Nephron progenitor cell (in vitro differentiated cells): Measurements from ENCODE around the gene FARP1.
A peak's percentile ranks its signal among the peaks of the same experiment; 100 is the strongest.

Source experiments
- DNase-seq: peaks from one replicate; pipeline ENCODE4 v3.0.0; 2021
- H3K27ac Mint-ChIP-seq: 2 replicates; pipeline ENCODE4 v1.8.0; 2021; ENCODE audit warnings: mild to moderate bottlenecking, moderate library complexity, mixed read lengths
- H3K27me3 Mint-ChIP-seq: 2 replicates; pipeline ENCODE4 v1.8.0; 2021; ENCODE audit warnings: mild to moderate bottlenecking, low read depth, mixed read lengths; ENCODE audit not compliant: poor library complexity
- H3K36me3 Mint-ChIP-seq: 2 replicates; pipeline ENCODE4 v1.8.0; 2021; ENCODE audit warnings: low read depth, mixed read lengths
- H3K4me1 Mint-ChIP-seq: 2 replicates; pipeline ENCODE4 v1.8.0; 2021; ENCODE audit warnings: mixed read lengths
- H3K4me3 Mint-ChIP-seq: 2 replicates; pipeline ENCODE4 v1.8.0; 2021; ENCODE audit warnings: mild to moderate bottlenecking, moderate library complexity, mixed read lengths
- H3K9me3 Mint-ChIP-seq: 2 replicates; pipeline ENCODE4 v1.8.0; 2021; ENCODE audit warnings: mild to moderate bottlenecking, moderate library complexity, mixed read lengths
- CTCF ChIP-seq: fragments of 200-600 bp; sonication (generic); IDR thresholded peaks from 2 replicates; pipeline ENCODE4 v1.5.0; 2021; ENCODE audit warnings: antibody characterized with exemption

FARP1 gene

GRCh38 chr13:98321395-98321794, 178.5 kb downstream of the FARP1 start:
- Mint-ChIP-seq H3K27ac (peak overlapping the region; percentile 71), H3K4me1 (peaks cover 86% of the 10 kb centered on the region), H3K27me3 (peaks cover 3% of the 10 kb centered on the region)

GRCh38 chr13:98322091-98322718, 179.3 kb downstream of the FARP1 start:
- H3K27me3 Mint-ChIP-seq = peaks cover 3% of the 10 kb centered on the region
- peak overlapping the region; percentile 17 for H3K4me3 Mint-ChIP-seq
- H3K4me1 Mint-ChIP-seq = peaks cover 88% of the 10 kb centered on the region
- peaks cover 34% of the 10 kb centered on the region for H3K36me3 Mint-ChIP-seq
- TF ChIP-seq CTCF = no peak
- no peaks in the 10 kb centered on the region for H3K9me3 Mint-ChIP-seq
- peak overlapping the region; percentile 98 for H3K27ac Mint-ChIP-seq
- DNase-seq = no peak

More at GRCh38 chr13:98321395-98321794, 178.5 kb downstream of the FARP1 start:
- Mint-ChIP-seq H3K36me3 (peaks cover 41% of the 10 kb centered on the region), H3K9me3 (no peaks in the 10 kb centered on the region), H3K4me3 (no peak overlapping the region)
- TF ChIP-seq CTCF = no peak
- DNase-seq = no peak

GRCh38 chr13:98324105-98324504, 181.2 kb downstream of the FARP1 start:
- Mint-ChIP-seq H3K36me3 (peaks cover 21% of the 10 kb centered on the region), H3K4me1 (peaks cover 93% of the 10 kb centered on the region), H3K27ac (peak overlapping the region; percentile 98), H3K27me3 (no peaks in the 10 kb centered on the region), H3K4me3 (peak overlapping the region; percentile 75), H3K9me3 (no peaks in the 10 kb centered on the region)
- no peak for DNase-seq
- no peak for TF ChIP-seq CTCF

- peaks cover 92% of the 10 kb centered on the region for H3K4me1 Mint-ChIP-seq
- peaks cover 16% of the 10 kb centered on the region for H3K36me3 Mint-ChIP-seq
- no peak for DNase-seq
Measured at GRCh38 chr13:98325724-98326123, 182.8 kb downstream of the FARP1 start.

DNA sequence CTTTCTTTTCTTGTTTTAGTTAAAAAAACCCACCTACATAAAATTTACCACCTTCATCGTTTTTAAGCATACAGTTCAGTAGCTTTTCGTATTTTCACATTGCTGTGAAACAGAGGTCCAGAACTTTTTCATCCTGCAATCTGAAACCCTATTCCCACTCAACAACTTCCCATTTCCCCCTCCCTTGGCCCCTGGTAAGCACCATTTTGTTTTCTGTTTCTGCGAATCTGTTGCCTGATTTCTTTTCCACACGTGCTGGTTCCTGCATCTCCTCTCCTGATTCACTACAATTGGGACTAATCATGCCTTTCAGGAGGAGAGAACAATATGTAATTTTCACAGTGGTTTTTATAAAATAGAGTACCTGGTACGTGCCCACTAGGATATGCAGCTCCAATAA, 183.4 kb downstream of the FARP1 start:
- Mint-ChIP-seq H3K27ac (peak overlapping the region; percentile 98), H3K4me1 (peaks cover 90% of the 10 kb centered on the region), H3K4me3 (peak overlapping the region; percentile 71), H3K36me3 (peaks cover 13% of the 10 kb centered on the region), H3K27me3 (no peaks in the 10 kb centered on the region), H3K9me3 (no peaks in the 10 kb centered on the region)
- no peak for DNase-seq
- TF ChIP-seq CTCF = no peak

More at GRCh38 chr13:98325724-98326123, 182.8 kb downstream of the FARP1 start:
- H3K27me3 Mint-ChIP-seq = no peaks in the 10 kb centered on the region
- no peaks in the 10 kb centered on the region for H3K9me3 Mint-ChIP-seq
- peak overlapping the region; percentile 71 for H3K4me3 Mint-ChIP-seq
- H3K27ac Mint-ChIP-seq = peak overlapping the region; percentile 98
- TF ChIP-seq CTCF = no peak
